HG03060 (cell line): Measurements from ENCODE around the gene ZNF584.
"Not testable (repeated sequence)": the region's sequence is repeated elsewhere in the genome, so short reads cannot be mapped to it uniquely, and the experiment has no call there.

Experiments
- ATAC-seq: cut with Tn5 transposase; IDR thresholded peaks from one replicate; pipeline ENCODE4 v1.9.1; 2021; ENCODE audit warnings: low read depth, moderate number of reproducible peaks; ENCODE audit not compliant: unreplicated experiment

The ZNF584 gene

GRCh38 chr19:58408152-58409009 is at the start of gene ZNF584:
ZNF584 (plus strand) TSS chr19:58408649; CDS start chr19:58409148, 499 bp downstream.
- ATAC-seq: peak; percentile 67

DNA sequence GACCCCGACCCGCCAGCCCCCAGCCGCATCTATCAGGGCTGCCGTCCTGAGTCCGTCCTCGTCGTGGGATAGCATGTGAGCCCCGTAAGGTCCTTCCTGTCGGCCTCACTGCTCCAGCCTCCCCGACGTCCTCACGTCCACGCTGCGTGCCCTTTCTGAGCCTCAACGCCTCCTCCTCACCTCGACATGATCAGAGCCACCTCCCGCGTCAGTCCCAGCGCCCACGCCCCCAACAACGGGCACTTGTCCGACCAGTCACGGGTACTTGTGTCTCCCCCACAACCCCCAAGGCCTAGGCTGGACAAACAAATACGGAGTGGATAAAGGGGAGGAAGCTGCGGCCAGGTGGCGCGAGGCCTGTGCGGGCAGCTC is 46.6 kb upstream of the ZNF584 start:
- peak; percentile 7 for ATAC-seq

- ATAC-seq: peak; percentile 64
Measured at GRCh38 chr19:58362272-58362994, 46.0 kb upstream of the ZNF584 start, which contains the start of gene ZNF497. ZNF497 (minus strand) TSS chr19:58362751; CDS start chr19:58357635, 5,116 bp downstream.

DNA sequence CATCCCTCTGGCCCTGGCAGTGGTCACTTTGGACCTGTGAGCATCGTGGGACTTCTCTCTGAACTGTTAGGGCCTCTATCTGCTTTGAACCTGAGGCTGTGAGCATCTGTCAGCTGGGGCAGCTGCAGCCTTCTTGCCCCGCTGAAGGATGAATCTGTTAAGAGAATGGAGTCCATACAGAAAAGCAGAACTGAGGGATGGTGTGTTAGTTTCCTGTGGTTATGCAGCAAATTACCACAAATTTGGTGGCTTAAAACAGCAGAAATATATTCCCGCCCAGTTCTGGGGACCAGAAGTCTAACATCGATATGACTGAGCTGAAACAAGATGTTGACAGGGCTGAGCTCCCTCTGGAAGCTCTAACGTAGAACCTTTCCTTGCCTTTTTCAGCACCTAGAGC is 44.3 kb upstream of the ZNF584 start:
- ATAC-seq: no peak

- ATAC-seq: no peak
Measured at GRCh38 chr19:58366585-58367430, 41.6 kb upstream of the ZNF584 start.

DNA sequence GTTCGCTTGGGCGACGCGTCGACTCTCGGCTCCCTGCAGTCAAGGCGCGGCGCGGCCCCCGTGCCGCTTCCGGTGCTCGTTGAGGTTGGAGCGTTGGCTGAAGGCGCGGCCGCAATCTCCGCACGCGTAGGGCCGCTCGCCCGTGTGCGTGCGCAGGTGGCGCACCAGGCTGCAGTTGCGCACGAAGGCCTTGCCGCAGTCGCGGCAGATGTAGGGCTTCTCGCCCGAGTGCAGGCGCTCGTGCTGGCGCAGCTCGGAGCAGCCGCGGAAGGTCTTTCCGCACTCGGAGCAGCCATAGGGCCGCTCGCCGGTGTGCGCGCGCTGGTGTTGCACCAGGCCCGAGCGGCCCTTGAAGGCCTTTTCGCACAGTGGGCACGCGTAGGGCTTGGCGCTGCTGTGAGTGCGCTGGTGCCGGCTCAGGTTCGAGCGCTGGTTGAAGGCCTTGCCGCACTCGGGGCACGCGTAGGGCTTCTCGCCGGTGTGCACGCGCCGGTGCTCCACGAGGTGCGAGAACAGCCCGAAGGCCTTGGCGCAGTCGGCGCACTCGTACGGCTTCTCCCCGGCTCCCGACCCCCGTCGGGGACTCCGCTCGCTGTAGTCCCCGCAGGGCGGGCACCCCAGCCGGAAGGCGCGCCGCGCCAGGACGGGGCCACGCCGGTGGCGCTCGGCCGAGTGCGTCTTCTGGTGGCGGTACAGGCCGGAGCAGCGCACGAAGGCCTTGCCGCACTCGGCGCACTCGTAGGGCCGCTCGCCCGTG is 40.6 kb upstream of the ZNF584 start:
- no peak for ATAC-seq

- ATAC-seq: no peak
Measured at GRCh38 chr19:58368561-58369360, 39.7 kb upstream of the ZNF584 start.

DNA sequence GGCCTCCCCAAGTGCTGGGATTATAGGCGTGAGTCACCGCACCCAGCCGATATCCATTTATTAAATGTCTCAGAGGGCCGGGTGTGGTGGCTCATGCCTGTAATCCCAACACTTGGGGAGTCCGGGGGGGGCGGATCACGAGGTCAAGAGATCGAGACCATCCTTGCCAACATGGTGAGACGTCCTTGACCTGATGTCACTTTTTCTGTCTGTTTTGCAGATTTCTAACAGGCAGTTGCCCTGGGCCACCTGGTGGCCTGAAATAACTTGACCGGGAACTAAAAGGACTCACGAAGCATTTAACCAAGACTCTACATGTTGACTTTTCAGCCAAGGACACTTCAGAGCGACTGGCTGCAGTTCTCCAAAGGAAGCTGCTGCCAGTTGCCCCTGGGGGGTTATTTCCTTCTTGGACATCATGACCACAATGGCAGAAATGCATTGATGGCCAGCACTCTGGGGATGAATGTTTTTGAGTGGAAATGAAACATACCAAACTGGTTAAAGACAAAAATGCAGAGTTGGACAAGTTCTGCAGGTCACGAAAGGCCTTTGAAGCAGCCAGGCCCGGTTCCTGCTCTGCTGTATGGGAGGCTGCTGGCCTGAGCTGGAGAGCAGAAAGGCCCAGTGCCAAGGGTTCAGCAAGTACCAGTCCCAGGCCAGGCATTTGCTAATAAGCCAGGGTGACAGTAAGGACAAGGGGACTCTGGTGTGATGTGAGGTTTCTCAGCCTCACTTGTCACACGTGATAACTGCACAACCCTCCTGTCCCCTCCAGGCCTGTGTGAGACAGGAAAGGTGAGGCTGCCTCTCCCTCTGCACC is 35.9 kb upstream of the ZNF584 start:
- ATAC-seq: no peak

DNA sequence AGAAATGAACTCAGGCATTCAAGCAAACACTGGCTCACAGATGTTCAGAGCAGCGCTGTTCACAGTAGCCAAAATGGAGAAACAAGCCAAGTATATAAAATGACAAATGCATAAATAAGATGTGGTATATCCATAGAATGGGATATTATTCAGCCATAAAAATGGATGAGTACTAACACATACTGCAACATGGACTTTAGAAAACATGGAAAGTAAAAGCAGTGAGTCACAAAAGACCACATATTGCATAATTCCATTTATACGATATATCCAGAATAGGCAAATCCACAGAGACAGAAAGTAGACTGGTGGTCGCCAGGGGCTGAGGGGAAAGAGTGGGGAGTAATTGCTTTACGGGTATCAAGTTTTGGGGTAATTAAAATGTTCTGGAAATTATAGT is 34.2 kb upstream of the ZNF584 start:
- no peak for ATAC-seq

DNA sequence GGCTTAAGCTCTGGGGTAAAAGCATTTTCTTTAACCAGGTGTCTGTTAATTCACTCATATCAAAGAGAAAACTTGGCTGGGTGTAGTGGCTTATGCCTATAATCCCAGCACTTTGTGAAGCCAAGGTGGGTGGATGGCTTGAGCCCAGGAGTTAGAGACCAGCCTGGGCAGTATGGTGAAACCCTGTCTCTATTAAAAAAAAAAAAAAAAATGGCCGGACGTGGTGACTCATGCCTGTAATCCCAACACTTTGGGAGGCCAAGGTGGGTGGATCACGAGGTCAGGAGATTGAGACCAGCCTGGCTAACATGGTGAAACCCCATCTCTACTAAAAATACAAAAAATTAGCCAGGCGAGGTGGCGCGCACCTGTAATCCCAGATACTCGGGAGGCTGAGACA is 31.7 kb upstream of the ZNF584 start:
- not testable (repeated sequence) for ATAC-seq

DNA sequence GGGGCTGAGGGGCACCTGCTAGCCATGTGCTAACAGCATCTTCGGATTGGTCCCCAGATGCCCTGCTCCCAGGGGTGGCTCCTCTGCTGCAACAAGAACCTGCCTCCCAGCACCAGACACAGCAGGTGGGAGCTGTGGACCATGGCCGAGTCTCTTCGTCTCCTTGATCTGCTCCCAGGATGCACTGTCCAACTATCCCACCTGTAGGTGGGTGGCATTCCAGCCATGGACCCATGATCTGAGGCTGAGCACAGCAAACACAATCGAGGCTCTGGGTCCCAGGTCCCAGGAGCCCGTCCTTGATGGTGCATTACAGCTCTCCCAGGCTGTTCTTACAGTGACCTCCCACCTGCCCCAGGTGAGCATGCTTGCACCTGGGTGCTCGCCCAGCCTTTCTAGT is 29.2 kb upstream of the ZNF584 start:
- ATAC-seq: no peak

DNA sequence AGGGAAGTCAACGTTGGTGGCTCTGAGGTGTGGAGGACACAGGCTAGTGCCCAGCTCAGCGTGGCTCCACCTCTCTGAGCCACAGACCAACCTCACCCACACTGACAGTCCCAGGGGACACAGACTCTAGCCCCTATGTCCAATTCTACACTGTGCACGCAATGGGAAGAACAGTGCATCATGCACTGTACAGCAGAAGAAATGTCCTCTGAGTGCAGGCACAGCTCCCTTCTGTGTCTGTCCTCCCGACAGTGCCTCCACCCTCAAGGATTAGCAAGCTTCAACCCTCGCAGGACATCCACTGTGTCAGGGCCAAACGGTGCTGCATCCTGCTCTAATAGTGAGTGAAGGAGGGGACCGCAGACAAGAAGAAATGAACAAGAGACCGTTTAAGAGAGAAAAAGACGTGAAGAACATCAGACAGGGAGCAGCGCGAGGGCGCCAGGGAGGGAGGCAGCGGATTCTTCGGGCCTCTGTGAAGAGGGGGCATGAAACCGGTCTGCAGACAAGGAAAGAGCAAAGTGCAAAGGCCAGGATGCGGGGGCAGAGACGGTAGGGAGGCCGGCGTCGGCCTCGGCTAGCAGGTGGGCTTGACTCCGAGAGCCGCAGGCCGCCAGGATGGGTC is 28.3 kb upstream of the ZNF584 start:
- ATAC-seq: no peak

DNA sequence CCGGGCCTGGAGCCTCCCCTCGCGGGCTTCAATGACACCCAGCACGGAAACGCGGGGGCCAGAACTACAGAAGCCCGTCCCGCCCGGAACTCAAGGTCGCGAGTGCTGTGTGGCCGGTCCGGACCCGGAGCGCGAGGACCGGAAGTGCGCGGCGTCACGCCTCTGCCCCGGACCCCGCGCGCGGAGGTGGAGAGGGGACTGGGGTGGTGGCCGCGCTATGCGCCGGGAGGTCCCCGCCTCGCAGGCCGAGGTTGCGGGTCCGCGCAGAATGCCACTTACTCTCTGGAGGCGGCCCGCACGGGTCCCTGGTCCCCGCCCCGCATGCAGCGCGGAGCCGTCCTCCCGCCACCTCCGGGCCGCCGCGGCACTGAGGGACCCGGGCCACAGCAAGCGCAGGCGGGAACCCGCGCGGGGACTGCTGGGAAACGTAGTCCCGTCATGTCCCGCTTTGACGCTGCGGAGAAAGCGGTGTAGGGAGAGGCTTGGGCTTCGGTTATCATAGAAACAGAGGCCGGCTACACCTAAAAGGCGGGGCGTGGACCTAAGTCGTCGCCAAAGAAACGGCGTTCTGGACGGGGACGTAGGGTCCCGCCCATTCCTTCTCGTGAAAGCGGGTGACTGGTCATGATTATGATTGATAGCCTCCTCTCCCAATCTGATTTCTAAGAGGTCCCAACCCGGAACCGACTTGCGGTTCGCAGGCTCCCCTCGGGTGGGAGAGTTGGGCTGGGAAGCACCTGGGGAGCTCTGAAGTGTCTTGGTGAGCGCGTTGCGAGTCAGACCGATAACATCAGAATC is 27.6 kb upstream of the ZNF584 start, which contains the start of gene ZNF837:
TSS of gene ZNF837 (minus strand) at position 369 of the 798 bp plus-strand sequence. CDS start 11,698 bp downstream, outside the sequence.
- peak; percentile 70 for ATAC-seq

- ATAC-seq: no peak
Measured at GRCh38 chr19:58381460-58382212, 26.8 kb upstream of the ZNF584 start.

DNA sequence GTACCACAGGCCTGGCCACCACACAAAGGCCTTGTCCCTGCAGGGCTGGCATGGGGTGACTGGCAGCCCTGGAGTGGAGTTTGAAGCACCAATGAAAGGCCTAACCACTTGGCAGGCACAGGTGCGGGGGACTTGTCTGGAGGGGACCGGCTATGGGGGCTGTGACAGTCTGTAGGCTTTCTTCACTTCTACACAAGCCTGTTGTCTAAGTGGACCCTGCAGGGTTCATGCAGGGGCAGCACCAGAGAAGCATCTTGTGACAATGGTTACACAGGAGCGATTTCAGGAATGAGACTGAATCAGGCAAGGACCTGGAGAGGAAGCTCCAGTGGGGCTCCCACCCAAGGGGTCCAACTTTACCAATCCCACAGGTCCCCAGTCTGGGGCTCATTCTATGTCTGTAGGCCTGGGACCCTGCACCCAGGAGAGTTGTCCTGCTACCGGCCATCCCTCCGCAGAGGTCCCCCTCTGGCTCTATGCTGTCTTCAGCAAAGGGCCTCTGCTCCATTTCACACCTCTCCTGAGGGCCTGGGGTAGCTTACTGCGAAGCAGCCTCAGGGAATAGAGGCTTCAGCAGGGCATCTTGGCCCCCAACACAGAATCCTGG is 25.3 kb upstream of the ZNF584 start:
- no peak for ATAC-seq

- ATAC-seq: no peak
Measured at GRCh38 chr19:58385313-58385890, 23.0 kb upstream of the ZNF584 start.
